Effector CD4-positive, alpha-beta T cell (primary cell): ENCODE measurements around the gene TM4SF4.

Source experiments
- DNase-seq: peaks from one replicate; pipeline ENCODE4 v3.0.0-alpha.2; 2020

Gene TM4SF4

DNA sequence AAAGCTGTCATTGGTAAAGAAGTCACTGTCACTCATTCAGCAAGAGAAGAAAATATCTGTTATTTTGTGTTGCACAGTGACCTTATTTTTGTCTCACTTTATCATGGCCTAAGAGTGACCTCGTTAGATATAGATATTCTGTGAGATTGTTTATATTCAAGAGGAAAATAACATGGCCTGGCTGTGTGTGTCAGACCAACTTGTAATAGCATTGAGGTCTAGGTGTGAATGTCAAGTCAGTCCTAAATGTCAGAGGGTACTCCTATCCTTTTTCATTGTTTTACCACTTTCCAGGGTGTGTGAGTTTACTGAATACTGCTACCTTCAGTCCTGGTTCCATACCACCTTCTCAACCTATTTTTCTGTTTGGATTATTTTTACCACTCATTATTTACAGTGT is 18.5 kb upstream of the TM4SF4 start:
- no peak for DNase-seq

DNA sequence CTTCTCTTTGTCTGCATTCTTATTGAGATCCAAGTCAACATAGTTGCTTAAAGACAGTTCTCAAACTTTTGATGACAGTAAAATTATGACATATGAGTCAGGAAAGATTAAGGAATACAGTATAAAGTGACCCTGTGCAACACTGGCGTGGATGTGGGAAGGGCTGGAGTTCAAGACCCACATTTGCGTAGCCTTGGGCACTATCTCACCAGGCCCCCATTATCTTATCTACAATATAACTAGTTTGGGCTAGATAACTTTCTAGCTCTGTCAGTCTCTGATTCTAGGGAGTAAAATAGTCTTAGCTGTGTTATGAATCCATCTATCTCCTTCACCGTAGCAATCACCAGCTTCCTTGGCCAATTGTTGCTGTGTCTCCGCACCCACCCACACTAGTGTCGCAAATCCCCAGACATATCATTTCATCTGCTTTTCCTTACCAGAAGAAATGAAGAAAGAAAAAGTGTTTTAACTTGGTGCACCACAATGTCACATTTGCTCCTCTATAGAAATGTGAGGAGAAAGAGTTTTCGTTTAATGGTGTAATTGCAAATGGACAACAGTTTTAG is 14.9 kb upstream of the TM4SF4 start:
- DNase-seq, result no peak

DNA sequence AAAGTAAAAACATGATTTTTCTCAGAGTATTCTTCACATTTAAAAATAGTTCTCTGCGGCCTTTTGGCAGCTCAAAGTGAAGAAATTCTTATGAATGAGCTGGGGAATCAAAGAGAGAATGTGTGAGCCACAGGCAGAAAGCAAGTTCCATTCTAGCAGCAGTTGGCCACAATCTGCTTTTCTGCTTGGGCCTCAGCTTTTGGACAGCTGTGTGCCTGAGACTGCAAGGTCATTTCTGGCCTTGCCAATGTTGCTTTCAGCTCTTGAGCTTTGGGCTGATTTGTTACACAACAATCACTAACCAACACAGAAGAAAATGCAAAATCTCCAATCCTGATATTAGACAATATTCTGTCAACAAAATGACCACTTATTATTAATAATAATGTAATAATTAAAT is 14.4 kb upstream of the TM4SF4 start:
- DNase-seq, result no peak

DNA sequence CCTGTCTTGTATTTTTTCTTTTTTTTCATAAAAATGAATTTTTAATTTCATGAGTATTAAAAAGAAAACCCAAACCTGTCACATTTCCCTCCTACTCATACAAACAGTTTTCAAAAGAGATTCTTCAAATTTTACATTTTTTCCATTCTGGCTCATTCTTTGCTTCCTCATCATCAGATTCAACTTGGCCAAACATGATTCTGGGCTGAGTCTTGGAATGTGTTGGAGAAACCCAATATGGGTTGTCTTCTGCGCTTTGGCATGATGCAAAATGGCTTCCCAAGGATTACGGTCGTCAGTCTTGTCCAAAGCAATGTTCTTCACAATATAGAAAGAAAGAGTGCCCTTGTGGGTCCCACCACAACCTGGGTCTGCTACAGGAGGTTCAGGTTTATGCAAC is 12.4 kb upstream of the TM4SF4 start:
- no peak for DNase-seq

DNA sequence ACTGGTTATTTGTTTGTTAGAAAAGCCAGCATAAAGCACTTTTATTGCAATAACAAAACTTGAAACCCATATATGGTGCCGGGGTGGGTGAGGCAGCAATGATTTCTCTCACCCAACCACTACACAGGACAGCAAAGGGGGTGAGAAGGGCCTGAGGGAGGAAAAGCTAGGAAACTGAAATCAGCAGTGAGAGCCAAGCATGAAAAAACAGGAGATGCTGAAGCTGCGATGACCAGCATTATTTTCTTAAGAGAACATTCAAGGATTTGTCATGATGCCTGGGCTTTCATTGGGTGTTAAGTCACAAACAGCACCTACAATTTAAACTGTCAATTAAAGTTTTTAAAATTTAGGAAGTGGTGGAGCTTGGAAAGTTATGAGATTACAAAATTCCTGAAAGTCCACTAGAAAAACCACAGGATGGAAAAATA is 11.9 kb upstream of the TM4SF4 start:
- no peak for DNase-seq

DNA sequence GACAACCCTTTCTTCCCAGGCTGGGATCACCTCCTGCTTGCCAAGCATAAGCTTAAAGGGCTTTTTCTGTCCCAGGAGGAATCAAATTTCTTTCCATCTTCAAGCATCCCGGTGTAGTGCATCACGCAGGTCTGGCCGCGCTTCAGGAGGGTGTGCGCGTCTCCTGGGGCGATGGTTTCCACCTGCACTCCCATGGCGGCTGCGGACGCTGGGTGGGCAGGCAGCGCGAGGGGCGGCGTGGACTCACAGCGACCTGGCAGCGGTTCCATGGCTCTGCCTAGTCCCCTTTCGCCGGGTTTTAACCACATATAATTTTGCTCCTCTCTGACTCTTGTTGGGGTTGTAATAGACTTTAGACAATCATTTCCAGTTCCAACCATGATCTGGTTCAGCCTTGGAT is 10.6 kb upstream of the TM4SF4 start:
- no peak for DNase-seq

DNA sequence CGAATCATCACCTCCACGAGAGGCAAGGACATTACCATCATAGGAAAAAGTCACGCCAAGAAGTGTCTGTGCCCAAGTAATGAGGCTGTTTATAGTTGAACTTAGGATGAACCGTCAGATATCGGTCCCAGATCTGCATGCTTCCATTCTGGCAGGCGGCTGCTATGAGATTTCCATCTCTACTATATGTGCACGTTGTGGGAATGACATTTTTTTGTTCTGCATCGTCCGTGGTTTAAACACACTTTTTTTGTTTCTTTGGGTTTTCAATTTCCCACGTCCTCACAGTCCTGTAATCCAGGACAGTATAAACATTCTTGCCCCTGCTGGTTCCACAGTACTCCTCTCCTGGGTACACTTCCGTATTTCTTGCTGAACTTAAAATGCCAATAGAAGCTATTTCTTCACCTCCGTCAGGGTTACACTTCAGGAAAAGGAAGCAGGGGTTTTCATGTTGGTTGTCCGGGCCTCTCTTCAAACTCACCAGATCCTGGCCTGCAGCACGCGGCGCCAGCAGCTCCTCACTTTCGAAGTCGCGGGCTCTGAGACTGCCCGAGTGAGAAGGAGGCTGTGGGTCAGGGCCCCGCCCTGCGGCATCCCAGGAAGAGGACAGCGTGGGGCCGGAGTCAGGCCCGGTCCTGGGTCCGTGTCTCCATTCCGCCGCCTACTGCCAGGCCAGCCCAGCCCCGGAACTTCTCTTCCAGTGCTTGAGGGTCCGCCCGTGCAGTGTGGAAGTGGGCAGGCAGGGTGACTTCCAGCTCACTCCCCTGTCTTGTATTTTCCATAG is 9.8 kb upstream of the TM4SF4 start:
- DNase-seq, result no peak

DNA sequence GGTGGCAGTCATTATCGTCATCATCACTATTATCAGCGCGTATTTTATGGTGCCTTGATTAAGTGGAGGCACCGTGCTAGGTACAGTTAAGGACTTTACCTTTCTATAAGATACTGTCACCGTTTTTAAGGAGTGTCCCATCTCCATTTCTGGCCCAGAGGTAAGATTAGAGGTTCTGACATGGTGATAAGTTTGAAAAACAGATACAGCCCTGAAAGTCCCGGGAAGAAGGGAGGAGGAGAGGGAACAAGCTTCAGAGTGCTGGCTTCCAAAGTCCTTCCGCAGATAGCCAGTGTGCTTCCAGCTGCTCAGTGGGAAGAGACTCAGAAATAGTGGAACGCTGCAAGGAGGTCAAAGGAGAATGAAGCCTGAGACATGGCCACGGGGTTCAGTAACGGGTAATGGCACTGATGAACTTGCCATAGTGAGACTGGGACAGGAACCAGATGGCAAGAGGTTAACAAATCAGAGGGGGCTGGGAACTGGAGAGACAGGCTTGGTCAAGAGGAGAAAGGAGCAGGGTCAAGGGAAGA is 9.1 kb upstream of the TM4SF4 start:
- DNase-seq, result no peak

DNA sequence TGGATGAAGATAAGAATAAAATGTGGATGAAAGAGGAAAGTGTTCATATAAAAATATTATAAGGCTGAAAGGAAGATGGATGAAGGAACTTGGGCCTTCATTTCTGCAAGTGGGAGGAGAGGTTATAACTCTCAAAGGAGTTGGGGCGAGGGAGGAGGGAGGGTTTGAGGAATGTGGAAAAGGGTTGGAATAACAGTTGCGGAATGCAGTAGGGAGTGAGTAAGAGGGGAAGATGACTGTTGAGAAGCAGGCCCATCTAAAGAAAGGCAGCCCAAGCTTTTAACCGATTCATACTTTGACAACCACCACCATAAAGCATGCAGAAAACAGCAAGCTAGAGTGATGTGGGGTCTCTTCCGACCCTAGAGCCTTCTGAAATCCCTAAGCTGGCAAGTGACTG is 8.3 kb upstream of the TM4SF4 start:
- DNase-seq, result no peak

DNA sequence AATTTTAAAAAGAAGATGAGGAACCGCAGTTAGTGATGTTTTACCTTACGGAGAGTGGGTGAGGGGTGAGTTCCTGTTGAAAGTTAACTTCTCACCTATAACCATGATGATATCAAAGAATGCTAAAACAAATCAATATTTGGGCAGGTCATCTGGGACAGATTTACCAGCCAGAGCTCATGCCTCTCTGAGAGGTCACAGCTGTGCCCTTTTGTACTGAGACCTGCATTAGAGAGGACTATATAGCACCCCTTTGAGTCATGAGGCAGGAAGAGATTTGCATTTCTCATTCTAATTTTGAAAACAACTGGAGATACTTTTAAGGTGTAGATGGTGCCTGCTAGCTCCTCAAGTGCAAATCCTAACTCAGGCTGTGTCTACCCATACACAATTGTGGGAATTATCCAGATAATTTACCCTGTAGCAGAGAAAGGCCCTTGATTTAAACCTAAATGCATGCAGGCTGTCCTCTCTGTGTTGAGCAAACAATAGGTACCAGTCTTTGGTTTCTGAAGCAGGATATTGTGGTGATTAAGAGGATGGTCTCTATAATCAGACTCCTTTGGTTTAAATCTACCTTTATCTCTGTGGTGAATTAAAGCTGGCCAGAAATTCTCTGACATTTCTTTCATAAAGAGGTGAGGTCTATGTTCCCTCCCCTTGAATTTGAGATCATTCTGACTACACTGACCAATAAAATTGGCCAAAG is 5.8 kb upstream of the TM4SF4 start:
- no peak for DNase-seq

DNA sequence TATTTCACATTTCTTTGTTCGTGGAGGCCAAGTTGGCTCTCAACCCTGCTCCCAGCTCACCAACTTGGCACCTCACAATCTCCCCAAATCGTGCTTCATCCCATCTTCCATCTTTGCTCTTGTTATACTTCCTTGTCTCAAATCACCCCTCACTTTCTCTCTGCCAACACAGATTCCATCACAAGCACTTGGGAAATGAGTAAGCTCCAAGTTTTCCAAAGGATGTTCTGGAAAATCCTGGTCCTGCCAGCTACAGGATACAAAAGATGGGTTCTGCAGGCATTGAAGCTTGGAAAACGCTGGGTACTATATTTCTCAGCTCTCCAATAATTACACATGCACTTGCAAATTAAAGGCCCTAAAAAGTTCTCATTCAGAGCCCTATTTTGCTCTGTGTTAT is 4.1 kb upstream of the TM4SF4 start:
- DNase-seq, result no peak

DNA sequence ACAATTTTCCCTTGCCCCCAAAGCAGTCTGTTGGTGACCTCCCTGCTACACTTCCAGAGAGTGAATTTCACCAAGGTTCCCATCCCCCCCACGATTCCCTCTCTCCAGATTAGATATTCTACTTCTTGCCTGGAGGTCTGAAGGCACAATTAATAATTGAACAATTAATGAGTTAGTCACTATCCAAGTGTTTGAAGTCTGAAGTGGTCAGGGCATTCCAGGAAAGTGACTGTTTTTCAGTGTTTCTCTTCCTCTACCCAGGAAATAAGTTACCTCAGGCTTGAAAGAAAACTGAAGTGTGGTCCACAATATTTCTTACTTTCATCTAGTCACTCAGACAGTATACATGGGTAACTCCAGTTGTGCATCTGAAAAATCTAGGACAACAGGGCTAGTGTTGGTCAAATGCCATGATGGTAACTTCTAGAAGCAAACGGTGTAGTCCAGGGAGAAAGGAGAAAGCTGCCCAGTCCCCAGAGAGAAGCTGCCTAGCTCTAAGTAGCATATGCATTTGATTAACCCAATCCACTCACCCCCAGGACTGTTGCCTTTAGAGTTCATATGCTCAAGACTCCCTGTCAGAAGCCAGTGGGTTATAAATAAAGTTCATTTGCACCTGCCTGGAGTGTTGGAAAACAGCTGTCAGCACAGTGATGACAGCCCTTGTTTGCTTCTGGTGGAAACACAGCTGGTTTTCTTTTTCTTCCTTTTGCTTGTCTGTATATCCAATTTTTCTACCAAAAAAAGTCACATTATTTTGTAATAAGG is 2.3 kb upstream of the TM4SF4 start:
- no peak for DNase-seq

DNA sequence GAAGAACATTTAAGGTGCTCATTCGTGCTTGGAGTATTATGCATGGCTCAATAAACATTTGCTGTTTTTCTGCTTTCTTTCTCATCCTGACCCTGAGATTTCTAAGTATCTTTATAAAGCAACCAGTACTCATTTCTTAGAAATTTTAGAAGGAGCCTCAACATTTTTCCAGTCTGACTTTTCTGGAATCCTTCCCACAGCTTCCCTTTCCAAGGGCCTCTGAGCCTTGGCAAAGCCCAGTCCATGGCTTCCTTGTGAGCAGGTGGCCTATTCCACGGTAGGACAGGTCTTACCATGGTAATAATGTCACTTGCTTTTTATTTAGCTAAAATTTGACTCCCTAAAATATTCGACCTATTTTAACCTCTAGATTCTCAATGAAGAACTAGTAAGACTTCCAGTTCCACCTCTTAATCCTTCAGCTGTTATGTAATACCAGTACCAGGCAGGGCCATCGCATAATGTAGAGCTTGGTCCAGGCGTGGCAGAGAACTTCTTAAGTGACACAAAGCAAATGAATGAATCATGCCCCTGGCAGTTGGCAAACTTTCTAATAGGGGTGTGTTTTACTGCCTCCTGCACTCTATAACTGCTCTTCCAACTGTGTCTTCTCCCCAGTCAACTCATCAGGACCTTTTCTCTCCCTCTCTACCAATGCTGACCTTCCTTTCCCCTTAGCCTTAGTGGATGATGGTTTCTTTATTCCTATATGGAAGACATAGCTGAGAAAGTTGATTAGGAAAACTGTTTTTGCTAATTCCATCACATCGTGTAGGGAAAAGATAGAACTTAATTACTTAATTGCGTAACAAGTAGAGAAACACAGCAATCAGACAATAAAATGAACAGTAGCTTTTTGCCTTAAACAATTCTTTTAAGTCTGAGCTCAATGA is 894 bp upstream of the TM4SF4 start:
- no peak for DNase-seq

DNA sequence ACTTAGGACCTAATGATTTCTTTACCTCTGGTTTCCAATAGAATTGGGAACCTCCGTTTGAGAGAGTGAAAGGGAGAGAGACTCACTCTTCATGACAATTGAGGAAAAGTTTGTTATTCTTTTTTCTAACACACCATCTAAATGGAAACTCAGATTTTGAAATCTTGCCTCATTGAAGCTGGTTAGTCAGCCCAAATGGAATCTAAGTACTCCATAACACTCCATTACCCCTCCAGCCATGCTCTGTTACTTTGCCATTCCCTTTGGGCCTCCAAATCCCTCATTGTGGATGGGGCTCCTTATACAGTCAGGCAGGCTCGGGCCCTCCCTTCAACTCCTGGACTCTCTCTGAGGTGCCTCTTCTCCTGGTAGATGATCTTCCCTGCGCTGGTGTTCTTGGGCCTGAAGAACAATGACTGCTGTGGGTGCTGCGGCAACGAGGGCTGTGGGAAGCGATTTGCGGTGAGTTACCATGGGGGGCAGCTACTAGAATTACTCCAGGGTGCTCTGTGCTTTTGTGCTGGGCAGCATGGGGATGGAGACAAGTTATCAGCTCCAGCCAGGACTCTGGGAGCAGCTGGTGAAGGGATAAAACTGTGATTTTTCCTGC is 1.1 kb downstream of the TM4SF4 start:
- DNase-seq, result no peak

DNA sequence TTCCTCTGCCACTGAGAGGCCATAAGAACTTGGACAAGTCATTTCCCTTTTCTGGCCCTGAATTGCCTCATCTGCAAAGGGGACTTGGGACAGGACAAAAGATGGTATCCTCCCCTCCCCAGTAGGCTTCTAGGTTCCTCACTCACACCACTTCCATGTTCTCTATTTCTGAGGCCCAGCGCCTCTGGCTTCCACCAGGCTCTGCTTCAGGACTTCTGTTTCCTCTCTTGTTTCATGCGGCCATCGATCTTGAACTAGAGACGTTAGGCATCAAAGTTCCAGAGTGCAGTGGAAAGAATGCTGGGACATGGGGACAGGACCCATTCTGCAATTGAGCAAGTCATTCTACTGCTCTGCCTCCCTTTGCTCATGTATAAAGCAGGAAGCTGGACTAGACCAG is 1.7 kb downstream of the TM4SF4 start:
- DNase-seq, result no peak

DNA sequence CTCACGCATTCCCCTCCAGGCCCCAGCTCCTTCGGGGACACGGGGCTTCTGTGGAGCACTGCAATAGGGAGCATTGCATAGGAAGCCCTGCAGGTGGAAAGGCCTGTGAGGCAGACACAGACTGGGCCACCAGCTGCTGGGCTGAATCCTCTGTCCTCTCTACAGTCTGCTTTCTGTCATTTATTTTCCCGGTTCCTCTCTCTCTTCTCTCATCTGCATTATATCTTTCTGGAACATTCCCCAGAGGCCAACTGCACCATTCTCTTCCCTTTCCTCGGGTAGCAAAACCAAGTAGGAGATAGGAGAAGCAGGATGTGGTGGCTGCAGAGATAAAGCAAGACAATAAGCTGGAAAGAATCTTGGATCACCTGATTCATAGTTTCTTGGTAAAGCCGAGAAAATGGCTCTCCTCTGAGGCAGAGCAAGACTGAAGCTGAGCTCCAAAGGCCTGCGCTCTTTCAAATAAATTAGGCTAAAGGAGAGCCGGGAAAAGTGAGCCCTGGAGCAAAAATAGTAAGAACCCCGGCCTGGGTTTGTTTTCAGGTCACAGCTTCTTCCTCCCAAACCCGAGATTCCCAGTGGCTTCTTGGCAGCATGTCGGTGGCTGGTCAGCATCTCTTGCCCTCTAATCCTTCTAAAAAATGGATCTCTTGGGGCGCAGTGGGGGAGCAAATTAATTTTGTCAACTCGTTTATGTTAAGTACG is 5.3 kb downstream of the TM4SF4 start:
- no peak for DNase-seq

DNA sequence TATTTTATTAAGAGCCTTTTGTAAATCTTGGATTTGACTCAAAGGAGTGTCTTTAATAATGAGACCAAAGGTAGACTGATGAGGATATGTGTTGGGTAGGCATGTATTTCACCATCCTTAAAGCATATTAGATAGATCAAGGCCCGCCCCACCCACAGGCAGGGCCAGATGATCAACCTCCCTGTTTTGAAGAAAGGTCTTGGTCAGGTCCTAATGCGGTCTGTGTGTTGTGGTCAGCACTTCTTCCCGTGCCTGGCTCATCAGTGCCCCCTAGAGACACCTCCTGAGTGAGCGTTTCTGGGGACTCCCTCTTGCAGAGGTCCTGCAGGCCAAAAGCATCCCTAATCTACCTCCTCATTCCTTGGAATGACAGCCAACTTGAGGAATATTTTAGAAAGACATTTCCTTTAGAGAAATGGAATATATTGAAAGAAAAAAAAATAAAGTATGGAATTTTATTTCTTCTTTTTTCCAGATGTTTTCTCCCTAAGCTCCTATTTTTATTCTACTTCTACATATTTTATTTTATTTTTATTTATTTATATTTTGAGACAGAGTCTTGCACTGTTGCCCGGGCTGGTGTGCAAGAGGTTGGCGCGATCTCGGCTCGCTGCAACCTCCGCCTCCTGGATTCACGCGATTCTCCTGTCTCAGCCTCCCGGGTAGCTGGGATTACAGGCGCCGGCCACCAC is 6.0 kb downstream of the TM4SF4 start:
- no peak for DNase-seq

DNA sequence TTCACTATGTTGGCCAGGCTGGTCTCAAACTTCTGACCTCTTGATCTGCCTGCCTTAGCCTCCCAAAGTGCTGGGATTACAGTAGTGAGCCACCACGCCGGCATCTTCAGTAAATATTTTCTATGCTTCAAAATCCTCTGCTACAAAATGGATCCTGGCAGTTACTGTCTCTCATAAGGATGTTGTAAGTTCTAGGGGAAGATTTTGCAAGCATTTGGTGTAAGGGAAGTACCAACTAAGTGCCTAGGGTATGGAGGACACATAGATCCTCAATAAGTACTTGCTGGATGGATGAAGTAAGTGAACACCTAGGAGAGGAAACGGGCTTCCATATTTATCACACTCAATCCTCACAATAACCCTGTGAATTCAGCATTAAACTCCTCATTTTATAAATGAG is 6.6 kb downstream of the TM4SF4 start:
- no peak for DNase-seq

DNA sequence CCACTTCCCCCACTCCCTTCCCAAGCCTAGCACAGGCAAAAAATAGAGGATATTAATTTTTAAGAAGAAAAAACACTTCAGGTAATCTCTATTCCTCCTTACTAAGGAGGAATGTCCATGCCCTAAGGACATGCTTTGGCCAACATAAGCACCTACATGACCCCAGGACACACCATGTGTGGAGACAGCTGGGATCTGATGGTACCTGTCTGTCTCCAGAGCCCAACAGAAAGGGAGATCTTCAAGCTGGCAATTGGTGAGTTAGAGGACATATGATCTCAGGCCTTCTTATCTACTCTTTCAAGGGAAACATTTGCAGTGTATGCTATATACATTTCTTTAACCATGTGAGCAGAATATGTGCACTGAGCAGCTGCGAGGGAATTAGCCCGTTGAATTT is 7.0 kb downstream of the TM4SF4 start:
- DNase-seq, result no peak

DNA sequence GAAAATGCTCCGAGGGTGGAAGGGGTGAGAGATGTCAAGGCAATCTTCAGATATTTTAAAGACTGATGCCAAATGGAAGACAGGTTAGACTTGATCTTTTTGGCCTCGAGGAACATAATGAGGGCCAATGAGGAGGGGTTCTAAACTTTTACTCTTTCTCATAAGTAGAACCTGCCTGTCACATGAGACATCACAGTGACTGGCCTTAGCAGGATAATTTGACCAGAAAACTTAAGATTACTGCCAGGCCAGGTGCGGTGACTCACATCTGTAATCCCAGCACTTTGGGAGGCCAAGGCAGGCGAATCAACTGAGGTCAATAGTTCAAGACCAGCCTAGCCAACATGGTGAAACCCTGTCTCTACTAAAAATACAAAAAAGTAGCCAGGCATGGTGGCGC is 12.2 kb downstream of the TM4SF4 start:
- DNase-seq, result no peak
